ENCODE measurements around the gene TERC.

The TERC gene

GRCh38 chr3:169764882-169765612 lies at the start of gene TERC:
Gene TERC (minus strand): TSS chr3:169765060.
- H3K27ac ChIP-seq, result peak within 1 kb of the TSS; percentile 89
- peak within 1 kb of the TSS; percentile 62 for H2AFZ ChIP-seq (ENCODE audit: low read depth)
- H3K4me2 ChIP-seq, result peak within 1 kb of the TSS; percentile 64
- no peaks in the 10 kb centered on the region for H3K79me2 ChIP-seq (ENCODE audit: insufficient read depth, low read depth)
- H4K20me1 ChIP-seq (ENCODE audit: insufficient read depth), result no peaks in the 10 kb centered on the region
- TF ChIP-seq, protein P1, sequence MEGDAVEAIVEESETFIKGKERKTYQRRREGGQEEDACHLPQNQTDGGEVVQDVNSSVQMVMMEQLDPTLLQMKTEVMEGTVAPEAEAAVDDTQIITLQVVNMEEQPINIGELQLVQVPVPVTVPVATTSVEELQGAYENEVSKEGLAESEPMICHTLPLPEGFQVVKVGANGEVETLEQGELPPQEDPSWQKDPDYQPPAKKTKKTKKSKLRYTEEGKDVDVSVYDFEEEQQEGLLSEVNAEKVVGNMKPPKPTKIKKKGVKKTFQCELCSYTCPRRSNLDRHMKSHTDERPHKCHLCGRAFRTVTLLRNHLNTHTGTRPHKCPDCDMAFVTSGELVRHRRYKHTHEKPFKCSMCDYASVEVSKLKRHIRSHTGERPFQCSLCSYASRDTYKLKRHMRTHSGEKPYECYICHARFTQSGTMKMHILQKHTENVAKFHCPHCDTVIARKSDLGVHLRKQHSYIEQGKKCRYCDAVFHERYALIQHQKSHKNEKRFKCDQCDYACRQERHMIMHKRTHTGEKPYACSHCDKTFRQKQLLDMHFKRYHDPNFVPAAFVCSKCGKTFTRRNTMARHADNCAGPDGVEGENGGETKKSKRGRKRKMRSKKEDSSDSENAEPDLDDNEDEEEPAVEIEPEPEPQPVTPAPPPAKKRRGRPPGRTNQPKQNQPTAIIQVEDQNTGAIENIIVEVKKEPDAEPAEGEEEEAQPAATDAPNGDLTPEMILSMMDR (conservative IDR thresholded peaks at IDR 0.05; ENCODE audit: low read depth, low read length), result no peak
- H3K9ac ChIP-seq, result peak within 1 kb of the TSS; percentile 87
- no peaks in the 10 kb centered on the region for H3K36me3 ChIP-seq (ENCODE audit: insufficient read depth)
- no peak within 1 kb of the TSS for H3K4me3 ChIP-seq (IDR thresholded peaks at IDR 0.05; ENCODE audit: insufficient read depth, low read depth, low read length)
- H3K4me1 ChIP-seq (ENCODE audit: low read depth, poor library complexity, severe bottlenecking), result peaks cover 6% of the 10 kb centered on the region
- no peaks in the 10 kb centered on the region for H3K27me3 ChIP-seq (ENCODE audit: insufficient read depth, low read depth)

GRCh38 chr3:169813757-169814517 lies 49.1 kb upstream of the TERC start:
- Histone ChIP-seq H3K4me2 (peak overlapping the region; percentile 82), H2AFZ (ENCODE audit: low read depth) (peak overlapping the region; percentile 94), H3K27me3 (ENCODE audit: insufficient read depth, low read depth) (no peaks in the 10 kb centered on the region), H3K27ac (no peak overlapping the region), H3K4me3 (IDR thresholded peaks at IDR 0.05; ENCODE audit: insufficient read depth, low read depth, low read length) (peak overlapping the region; percentile 73), H4K20me1 (ENCODE audit: insufficient read depth) (no peaks in the 10 kb centered on the region), H3K4me1 (ENCODE audit: low read depth, poor library complexity, severe bottlenecking) (peaks cover 12% of the 10 kb centered on the region), H3K36me3 (ENCODE audit: insufficient read depth) (no peaks in the 10 kb centered on the region), H3K9ac (peak overlapping the region; percentile 39; the same call in 1 of the 2 replicates), H3K79me2 (ENCODE audit: insufficient read depth, low read depth) (no peaks in the 10 kb centered on the region)
- TF ChIP-seq, protein P1 (conservative IDR thresholded peaks at IDR 0.05; ENCODE audit: low read depth, low read length), result peak; percentile 79

DNA sequence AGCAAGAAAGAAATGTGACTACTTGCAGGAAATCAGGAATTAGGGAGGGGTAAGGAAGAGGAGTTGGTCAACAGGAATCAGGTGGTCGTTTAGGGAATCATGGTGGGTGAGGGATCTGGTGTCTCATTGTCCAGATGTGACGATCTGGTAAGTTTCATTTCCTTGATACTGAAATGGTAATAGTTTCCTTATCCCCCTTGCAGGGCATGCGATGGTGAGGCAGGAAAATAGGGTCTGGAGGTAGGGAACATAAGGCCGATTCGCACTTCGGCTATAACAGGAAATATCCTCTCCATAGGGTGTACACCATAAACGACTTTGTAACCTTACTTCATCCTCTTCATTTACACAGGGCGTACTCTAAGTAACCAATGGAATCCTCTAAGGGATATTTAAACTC lies 48.4 kb upstream of the TERC start:
- Histone ChIP-seq H3K4me2 (peak overlapping the region; percentile 82), H3K79me2 (ENCODE audit: insufficient read depth, low read depth) (no peaks in the 10 kb centered on the region), H3K36me3 (ENCODE audit: insufficient read depth) (no peaks in the 10 kb centered on the region), H3K27ac (peak overlapping the region; percentile 36; the same call in 1 of the 2 replicates), H3K9ac (peak overlapping the region; percentile 39; the same call in 1 of the 2 replicates), H3K4me3 (IDR thresholded peaks at IDR 0.05; ENCODE audit: insufficient read depth, low read depth, low read length) (peak overlapping the region; percentile 73), H3K4me1 (ENCODE audit: low read depth, poor library complexity, severe bottlenecking) (peaks cover 12% of the 10 kb centered on the region), H2AFZ (ENCODE audit: low read depth) (peak overlapping the region; percentile 94), H3K27me3 (ENCODE audit: insufficient read depth, low read depth) (no peaks in the 10 kb centered on the region), H4K20me1 (ENCODE audit: insufficient read depth) (no peaks in the 10 kb centered on the region)
- TF ChIP-seq, protein P1 (conservative IDR thresholded peaks at IDR 0.05; ENCODE audit: low read depth, low read length), result no peak

- H3K9ac ChIP-seq, result peak within 1 kb of the TSS; percentile 39
- H3K4me2 ChIP-seq, result peak within 1 kb of the TSS; percentile 82
- peaks cover 12% of the 10 kb centered on the region for H3K4me1 ChIP-seq (ENCODE audit: low read depth, poor library complexity, severe bottlenecking)
These were observed 47.7 kb upstream of the TERC start, which contains the start of the genes LRRC34 and LRRIQ4 for GRCh38 chr3:169812332-169813235. Gene LRRC34 (minus strand): TSS chr3:169812904. CDS start chr3:169812548, 356 bp downstream. Gene LRRIQ4 (plus strand): TSS chr3:169812870. CDS start chr3:169821922, 9,052 bp downstream.

More at GRCh38 chr3:169812332-169813235, 47.7 kb upstream of the TERC start, which contains the start of the genes LRRC34 and LRRIQ4:
- Histone ChIP-seq H3K27ac (peak within 1 kb of the TSS; percentile 36; the same call in 1 of the 2 replicates), H2AFZ (ENCODE audit: low read depth) (peak within 1 kb of the TSS; percentile 94), H3K79me2 (ENCODE audit: insufficient read depth, low read depth) (no peaks in the 10 kb centered on the region), H4K20me1 (ENCODE audit: insufficient read depth) (no peaks in the 10 kb centered on the region), H3K27me3 (ENCODE audit: insufficient read depth, low read depth) (no peaks in the 10 kb centered on the region), H3K36me3 (ENCODE audit: insufficient read depth) (no peaks in the 10 kb centered on the region), H3K4me3 (IDR thresholded peaks at IDR 0.05; ENCODE audit: insufficient read depth, low read depth, low read length) (peak within 1 kb of the TSS; percentile 73)
- TF ChIP-seq, protein P1 (conservative IDR thresholded peaks at IDR 0.05; ENCODE audit: low read depth, low read length), result no peak

All from KMS-11 (cell line).